Stimulated activated CD8-positive, alpha-beta memory T cell treated with anti-CD3 and anti-CD28 coated beads, Interleukin-15, amount 100 ng/mL, for 24 hours (primary cell): ENCODE data around the gene UPB1.

Source experiments
- DNase-seq: peaks from one replicate; pipeline ENCODE4 v3.0.0-alpha.2; 2020; ENCODE audit warnings: low read depth

The UPB1 gene

DNA sequence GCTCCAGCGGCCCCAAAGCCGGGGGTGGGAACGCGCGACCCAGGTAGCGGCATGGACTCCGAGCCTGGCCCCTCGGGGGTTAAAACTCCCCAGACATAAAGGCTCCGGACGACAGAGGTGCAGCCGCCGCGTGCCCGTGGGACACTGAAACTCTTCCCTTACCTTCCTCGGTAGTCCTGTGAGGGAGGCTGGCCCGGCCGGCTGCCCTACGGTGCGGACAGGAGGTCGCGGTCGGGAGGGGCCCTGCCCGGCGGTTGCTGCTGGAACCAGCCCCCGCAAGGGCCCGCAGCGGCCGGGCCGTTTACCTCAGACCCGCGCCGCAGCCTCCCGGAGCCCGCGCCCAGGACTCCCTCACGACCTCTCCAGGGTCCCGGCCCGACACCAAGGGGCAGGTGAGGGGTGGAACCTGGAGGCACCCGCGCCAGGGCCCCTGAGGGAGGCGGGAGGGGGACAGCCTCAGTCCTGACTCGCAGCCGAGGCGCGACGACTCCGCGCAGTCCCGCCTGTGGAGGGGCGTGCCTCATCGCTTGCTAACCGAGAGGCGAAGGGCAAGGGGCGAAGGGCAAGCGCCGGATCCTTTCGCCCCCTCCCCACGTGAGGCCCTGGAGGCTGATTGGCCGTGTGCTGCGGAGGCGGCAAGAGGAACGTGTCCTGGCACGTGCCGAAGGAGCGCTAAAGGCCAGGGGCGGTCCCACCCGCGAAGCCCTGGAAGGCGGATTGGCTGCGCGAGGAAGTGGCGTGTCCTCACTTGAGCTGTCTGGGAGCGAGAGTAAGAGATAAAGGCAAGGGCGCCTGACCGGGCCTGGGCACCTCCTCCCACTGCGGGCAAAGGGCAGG lies at the start of gene UPB1:
TSS of gene UPB1 (plus strand) at position 805 of the 837 bp plus-strand sequence. CDS start 72 bp downstream, outside the sequence.
- no peak for DNase-seq

GRCh38 chr22:24445481-24446259 lies 49.5 kb upstream of the UPB1 start:
- no peak for DNase-seq

DNA sequence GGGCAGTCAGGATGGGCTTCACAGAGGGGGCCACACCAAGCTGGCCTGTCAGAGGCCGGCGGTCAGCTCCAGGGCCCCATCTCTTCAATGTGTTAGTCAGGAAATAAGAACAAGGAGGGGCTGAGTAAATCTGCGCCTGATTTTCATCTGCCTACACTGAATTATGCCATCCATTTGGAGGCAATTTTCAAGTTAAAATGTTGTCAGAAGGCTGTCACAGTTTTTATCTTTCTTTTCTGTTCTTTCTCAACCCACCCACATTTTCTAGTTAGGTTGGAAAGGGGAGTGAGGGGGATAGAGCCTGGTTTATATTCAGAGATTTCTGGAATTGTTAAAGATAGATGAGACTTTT lies 48.9 kb upstream of the UPB1 start:
- no peak for DNase-seq

DNA sequence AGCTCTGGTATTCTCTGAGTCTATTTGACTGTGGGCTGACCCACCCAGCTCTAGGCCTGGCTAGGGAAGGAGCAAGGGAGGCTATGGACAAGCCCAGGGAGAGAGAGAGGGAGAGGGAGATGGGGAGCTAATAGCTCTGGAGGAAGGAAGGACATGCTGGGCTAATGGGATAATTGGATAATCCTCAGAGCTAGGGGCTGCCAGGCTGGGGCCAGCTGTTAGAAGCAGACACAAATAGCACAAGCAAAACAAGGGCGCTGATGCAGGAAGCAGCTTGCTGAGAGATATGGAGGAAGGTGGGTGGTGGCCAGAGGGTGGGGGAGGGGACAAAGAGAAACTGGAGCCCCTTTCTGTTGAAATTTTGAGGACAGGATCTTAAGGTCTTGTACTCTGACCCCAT lies 44.5 kb upstream of the UPB1 start:
- DNase-seq: no peak

GRCh38 chr22:24451162-24451561 lies 44.0 kb upstream of the UPB1 start:
- no peak for DNase-seq

DNA sequence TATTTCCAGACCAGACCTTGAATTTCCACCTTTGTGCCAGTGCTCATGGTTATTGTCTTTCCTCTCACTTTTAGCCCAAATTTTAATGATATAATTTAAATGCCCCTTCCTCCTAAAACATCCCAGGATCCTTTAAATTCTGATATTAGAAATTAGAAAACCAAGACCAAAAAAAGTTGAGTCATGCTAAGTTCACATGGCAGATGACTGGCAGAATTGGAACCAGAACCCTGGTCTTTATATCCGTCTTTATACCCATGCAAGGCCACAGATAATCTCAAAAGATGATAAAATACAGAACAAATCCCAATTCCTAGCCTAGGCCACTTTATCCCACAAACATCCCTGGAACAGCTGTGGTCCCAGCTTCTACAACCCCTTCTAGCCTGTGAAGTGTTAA lies 41.3 kb upstream of the UPB1 start:
- no peak for DNase-seq

DNA sequence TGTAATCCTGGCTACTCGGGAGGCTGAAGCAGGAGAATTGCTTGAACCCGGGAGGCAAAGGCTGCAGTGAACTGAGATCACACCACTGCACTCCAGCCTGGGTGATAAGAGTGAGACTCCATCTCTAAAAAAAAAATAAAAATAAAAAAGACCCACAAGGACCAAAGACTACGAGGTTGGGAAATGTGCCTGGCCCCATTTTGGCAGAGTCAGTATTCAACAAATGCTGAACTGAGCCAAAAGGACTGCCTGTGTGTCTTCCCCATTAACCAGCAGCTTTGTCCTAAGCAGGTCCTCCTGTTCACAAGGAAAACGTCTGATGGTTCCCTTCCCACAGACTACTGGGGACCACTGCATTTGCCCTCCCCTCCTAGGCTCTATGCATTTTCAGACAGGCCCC lies 40.1 kb upstream of the UPB1 start:
- DNase-seq: no peak

DNA sequence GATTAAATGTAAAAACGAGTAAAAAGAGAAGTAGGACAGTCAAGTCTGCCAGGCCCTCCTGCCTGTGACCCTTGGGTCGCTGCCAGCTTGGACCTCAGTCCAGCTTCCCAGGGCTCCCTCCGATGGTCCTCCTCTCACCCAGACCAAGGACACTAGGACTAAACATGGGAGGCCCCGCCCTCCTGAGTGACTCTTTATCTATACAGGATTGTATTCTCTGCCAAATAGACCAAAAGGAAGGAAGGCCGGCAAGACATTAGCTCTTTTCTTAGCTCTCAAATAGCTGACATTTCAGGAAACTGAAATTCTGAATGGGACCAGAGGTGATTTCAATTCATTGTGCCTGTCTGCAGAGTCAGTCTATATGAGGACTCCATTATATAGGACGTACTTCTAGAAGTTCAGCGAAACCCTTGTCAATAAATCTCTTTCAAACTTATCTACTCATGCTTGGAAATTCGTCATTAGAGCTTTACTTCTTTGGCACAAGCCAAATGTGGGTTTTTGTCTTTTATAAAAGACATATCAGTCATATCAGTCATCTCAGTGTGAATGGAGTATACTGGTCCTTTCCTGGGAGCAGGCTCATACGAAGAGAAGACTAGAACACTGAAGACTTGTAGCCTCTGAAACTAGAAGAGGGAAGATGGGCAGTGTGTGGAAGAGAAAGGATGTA lies 39.2 kb upstream of the UPB1 start:
- DNase-seq: no peak

GRCh38 chr22:24457894-24458420 lies 37.2 kb upstream of the UPB1 start:
- DNase-seq: no peak

DNA sequence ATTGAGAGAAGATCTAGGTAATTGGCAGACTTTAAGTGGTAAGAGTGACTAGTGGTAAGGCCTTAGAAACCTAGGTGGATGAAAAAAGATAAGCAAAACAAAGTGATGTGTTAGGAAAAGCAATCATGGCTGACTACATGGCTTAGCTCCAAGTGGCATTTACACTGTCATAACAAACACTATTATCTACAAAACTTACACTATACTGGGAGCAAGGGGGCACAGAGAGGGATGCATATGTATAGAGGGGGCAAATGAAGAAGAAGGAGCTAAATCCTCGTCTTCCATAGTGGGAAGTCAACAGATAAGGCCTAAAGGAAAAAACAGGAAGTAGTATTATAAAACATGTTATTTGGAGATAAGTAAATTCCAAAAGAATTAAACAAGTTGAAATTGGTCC lies 35.2 kb upstream of the UPB1 start:
- DNase-seq: no peak

DNA sequence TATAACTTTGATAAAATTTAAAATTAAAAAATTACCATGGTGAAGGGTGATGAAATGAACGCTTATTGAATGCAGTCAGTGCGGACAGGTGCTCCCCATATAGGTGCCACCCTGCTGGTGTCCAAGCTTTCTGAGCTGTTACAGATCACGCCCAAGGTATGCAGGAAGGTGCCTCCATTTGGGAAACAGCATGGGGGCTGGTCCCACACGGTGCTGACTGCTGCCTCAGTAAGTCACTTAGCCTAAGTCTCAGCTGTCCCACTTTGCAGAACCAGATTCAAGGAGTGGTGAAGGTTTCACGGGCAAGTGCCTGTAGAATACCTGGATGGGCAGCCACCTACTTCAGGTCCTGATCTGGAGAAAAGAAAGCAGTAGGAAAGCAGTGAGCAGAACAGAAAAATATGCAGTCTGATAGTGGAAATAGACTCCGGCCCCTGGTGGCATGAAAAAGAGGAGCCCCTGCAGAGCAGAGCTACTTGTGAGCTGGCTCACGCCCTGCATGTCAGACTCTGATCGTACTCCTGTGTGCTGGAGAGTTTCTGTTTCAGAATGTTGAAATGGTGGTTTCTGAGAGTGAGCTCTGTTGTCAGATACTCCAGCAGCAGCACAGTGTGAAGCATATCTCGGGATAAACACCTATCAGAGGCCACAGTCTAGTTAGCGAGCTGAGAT lies 34.6 kb upstream of the UPB1 start:
- DNase-seq: no peak

- no peak for DNase-seq
These were observed 31.9 kb upstream of the UPB1 start for GRCh38 chr22:24463071-24463760.

DNA sequence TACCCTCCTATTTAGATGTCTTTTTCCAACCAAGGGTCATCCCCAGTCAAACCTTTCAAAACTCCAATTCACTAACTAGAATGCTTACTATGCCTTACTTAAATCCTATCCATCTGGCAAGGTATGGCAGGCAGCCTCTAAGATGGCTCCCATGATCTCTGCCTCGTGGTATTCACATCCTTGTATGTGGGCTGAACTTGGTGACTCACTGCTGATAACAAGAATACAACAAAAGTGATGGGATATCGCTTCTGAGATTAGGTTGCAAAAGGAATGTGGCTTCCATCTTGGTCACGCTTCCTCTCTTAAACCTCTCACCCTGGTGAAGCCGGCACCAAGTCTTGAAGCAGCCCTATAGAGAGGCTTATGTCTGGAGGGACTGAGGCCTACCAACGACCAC lies 29.6 kb upstream of the UPB1 start:
- DNase-seq: no peak

DNA sequence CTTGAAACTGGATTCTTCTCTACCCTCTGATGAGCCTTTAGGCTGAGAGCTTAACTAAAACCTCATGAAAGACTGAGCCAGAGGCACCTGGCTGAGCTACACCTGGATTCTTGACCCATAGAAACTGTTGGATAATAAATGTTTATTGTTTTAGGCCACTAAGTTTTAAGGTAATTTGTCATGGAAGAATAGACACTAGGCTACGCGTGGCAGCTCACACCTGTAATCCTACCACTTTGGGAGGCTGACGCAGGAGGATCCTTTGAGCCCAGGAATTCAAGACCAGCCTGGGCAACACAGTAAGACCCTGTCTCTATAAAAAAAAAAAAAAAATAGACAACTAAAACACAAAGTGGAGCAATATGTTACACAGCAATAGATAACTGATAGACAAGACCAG lies 29.2 kb upstream of the UPB1 start:
- DNase-seq: no peak

DNA sequence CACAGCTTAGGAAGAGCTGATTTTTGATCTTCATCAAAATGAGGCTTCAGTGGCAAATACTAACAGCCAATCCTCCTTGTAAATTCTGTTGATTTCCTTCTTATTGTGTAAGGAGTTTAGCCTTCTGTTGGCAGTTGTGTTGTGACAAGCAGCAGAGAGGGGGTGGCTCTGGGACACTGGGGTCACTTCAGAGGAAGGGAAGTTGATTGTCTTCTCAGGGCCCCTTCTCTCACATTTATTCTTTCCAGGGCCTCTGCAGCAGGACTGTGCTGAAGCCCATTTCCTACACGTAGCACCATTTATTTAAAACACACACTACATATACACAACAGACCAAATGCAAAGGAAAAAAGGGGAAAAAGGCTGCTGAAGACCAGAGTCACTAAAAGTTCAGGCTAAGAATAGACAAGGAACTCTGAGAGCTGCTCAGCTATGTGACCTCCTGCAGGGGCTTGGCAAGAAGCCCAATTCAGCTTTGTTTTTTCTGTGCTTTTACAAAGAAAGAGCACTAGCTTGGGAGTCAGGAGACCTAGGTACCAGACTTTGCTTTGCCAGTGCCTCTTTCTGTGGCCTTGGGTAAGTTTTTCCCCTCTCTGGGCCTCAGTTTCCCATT lies 28.3 kb upstream of the UPB1 start:
- no peak for DNase-seq

DNA sequence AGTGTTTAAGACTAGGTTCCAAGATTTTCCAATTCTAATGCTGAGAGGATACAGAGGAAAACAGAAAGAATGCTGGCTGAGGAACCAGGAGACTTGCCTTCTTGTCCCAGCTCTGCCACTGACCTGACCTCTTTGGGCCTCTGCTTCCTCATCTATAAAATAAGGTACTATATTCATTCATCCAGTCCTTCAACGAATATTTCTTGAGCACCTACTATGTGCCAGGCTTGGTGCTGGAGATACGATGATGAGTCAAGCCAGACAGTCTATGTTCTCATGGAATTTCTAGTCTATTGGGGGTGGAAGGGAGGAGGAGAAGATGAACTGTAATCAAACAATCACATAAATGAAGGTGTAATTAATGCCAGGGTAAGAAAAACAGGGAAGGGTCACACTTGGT lies 27.8 kb upstream of the UPB1 start:
- DNase-seq: no peak

DNA sequence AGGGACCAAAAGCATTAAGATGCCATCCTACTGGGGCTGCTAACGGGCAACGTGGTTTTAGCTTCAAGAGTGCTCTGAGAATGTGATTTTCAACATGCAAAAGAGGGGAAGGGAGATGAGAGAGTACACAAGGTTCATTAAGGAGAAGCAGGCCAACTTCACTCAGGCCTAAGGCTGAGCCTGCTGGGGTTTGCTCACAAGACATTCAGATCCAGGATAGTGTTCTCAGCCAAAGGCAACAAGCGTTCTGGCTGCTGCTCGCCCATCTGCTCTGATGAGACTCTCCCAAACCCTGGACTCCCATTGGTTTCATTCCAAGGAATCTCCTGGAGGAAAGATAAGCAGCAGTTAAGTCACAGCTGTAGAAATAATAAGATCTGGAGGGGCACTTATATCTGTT lies 23.6 kb upstream of the UPB1 start:
- no peak for DNase-seq

DNA sequence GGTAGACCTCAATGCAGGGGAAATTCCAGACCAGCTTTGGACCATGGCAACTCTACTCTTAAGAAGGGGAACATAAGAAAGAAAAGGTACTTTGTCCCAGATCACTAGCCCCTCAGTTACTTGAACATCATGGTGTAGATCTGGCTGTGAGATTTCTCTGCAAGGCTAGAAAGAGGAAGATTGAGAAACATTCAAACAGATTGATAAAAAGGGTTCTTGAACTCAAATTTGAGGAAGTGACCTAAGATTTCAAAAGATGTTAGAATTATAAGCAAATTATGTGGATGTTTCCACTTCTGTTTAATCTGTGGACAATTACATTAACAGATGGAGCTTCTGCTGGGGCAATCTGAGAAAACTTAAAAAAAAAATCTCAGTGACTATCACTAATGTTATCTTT lies 21.8 kb upstream of the UPB1 start:
- DNase-seq: no peak

- DNase-seq: no peak
These were observed 20.9 kb upstream of the UPB1 start for GRCh38 chr22:24474221-24474620.

- no peak for DNase-seq
These were observed 20.4 kb upstream of the UPB1 start for GRCh38 chr22:24474649-24475255.

- DNase-seq: no peak
These were observed 13.5 kb upstream of the UPB1 start for GRCh38 chr22:24481641-24482040.
